Gastroesophageal sphincter (tissue), 4 donors: ENCODE results near the gene ARHGAP23. TPM values are rescaled to one million over a fixed set of nuclear protein-coding genes. Genes with fewer than 3 reads are reported as not detected.

Experiments used
- ATAC-seq: fragments of 150-250 bp; one replicate; pipeline ENCODE4 v1.9.1; 2016; ENCODE audit warnings: mild to moderate bottlenecking, moderate library complexity
- H3K27ac ChIP-seq, 4 donors: fragments of 200-600 bp; sonication (generic) in 3 of 4; 1 replicate in 3 of 4; 2 replicates in 1 of 4; pipeline ENCODE4 v1.5.1; 2016 to 2019
- H3K27me3 ChIP-seq: fragments of 200-600 bp; sonication (generic); one replicate; pipeline ENCODE4 v1.5.1; 2019
- H3K36me3 ChIP-seq, 2 donors: fragments of 200-600 bp; sonication (generic); one replicate each; pipeline ENCODE4 v1.5.1; 2019; ENCODE audit warnings: control low read depth in 1 of 2
- H3K4me1 ChIP-seq, 3 donors: fragments of 200-600 bp; sonication (generic); 1 replicate in 2 of 3; 2 replicates in 1 of 3; pipeline ENCODE4 v1.5.1; 2016 to 2019; ENCODE audit warnings: control low read depth in 2 of 3
- H3K4me3 ChIP-seq, 2 donors: fragments of 200-600 bp; sonication (generic); one replicate each; pipeline ENCODE4 v1.5.1; 2019; ENCODE audit warnings: mild to moderate bottlenecking in 1 of 2, moderate library complexity in 1 of 2
- H3K9me3 ChIP-seq, 3 donors: fragments of 200-600 bp; sonication (generic); one replicate each; pipeline ENCODE4 v1.5.1; 2017 to 2019; ENCODE audit warnings: control low read depth in 2 of 3
- CTCF ChIP-seq, 4 experiments: fragments of 200-600 bp in 2 of 4; fragments of 450-650 bp in 2 of 4; sonication (generic) in 1 of 4; IDR thresholded peaks; one replicate each; pipeline ENCODE4 v1.5.1; 2017 to 2019; ENCODE audit warnings: antibody characterized with exemption in 4 of 4, mild to moderate bottlenecking in 2 of 4, moderate library complexity in 2 of 4
- EP300 ChIP-seq: sonication (generic); formaldehyde crosslinking; IDR thresholded peaks from one replicate; pipeline ENCODE4 v1.6.1; 2017; ENCODE audit warnings: antibody characterized with exemption, mild to moderate bottlenecking
- POLR2A ChIP-seq, 2 donors: fragments of 450-650 bp; IDR thresholded peaks; one replicate each; pipeline ENCODE4 v1.6.1; 2017; ENCODE audit warnings: antibody characterized with exemption in 2 of 2, mild to moderate bottlenecking in 2 of 2, moderate library complexity in 1 of 2
- POLR2AphosphoS5 ChIP-seq: sonication (generic); formaldehyde crosslinking; IDR thresholded peaks from one replicate; pipeline ENCODE4 v1.6.1; 2017; ENCODE audit warnings: antibody characterized with exemption
- WGBS, 2 donors: methylation state at CpG; one replicate each; pipeline ENCODE4 v1.1.5; 2018; ENCODE audit warnings: low coverage in 1 of 2; 5-methylcytosine and 5-hydroxymethylcytosine counted together
- total RNA-seq, 4 donors: library from RNA; depleted of rRNA; stranded (reverse); fragments of >200 nt; gene quantifications; one replicate each; pipeline ENCODE4 v1.1.0, GENCODE V29; 2016

Gene ARHGAP23
- total RNA-seq, 4 donors from 2014 or later = 45.3 to 132 (median 82.8) TPM

DNA sequence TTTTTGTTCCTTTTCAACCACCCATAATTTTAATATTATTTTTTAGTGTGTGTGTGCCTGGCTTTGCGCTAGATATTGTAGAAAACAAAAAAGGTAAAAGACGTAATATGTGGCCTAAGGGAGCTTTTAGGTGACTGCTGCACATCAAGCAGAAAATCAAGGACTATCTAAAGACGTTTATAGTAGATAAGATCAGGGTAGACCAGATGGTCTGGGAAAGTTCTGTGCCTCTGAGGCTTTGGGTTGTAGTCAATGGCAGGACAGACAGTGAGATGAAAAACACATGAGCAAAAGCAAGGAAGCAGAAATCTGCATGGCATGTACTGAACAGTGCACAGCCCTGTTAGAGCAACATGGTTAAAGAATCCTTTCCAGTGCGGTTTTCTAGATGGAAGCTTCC is 26.8 kb upstream of the ARHGAP23 start:
- ATAC-seq = no peak
- H3K9me3 ChIP-seq = no peaks in the 10 kb centered on the region
- peaks cover 0 to 71% of the 10 kb centered on the region in 2 donors for H3K36me3 ChIP-seq
- H3K27me3 ChIP-seq = no peaks in the 10 kb centered on the region
- no peak for TF ChIP-seq POLR2A (IDR thresholded peaks at IDR 0.05)
- TF ChIP-seq EP300 = no peak
- TF ChIP-seq CTCF (IDR thresholded peaks at IDR 0.05) = no peak
- TF ChIP-seq POLR2AphosphoS5 = no peak
- no peak overlapping the region for H3K4me3 ChIP-seq
- peaks cover 0 to 3% (median 0%) of the 10 kb centered on the region in 3 donors for H3K4me1 ChIP-seq
- no peak overlapping the region for H3K27ac ChIP-seq
- 71 to 82% methylated on average over 3 to 4 of the region's 4 CpGs for WGBS, 2 donors

DNA sequence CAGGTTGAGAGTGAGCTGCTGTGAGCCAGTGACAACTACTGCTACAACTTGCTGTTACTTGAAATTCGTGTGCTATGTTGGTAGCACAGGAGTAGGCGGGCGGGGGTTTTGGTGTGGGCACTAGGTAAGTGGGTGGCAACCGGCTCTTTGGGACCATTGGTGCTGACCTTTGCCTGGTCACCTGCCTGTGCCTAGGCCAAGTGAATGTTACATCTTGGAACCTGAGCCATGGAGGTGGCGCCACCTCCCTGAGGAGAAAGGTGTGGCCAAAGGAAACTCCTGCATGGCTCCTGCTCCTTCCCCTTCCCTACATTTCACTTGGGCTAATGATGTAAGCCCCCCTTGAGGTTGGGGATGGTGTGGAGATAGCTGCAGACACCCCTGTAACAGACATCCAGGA is 25.4 kb upstream of the ARHGAP23 start:
- Histone ChIP-seq H3K27me3 (no peaks in the 10 kb centered on the region), H3K9me3 (no peaks in the 10 kb centered on the region), H3K4me3 (no peak overlapping the region), H3K36me3 (peaks cover 0 to 56% of the 10 kb centered on the region in 2 donors), H3K4me1 (peaks cover 0 to 3% (median 0%) of the 10 kb centered on the region in 3 donors), H3K27ac (no peak overlapping the region)
- no peak for ATAC-seq
- 95 to 100% methylated on average over 1 to 5 of the region's 5 CpGs for WGBS, 2 donors
- TF ChIP-seq EP300 = no peak
- TF ChIP-seq POLR2A (IDR thresholded peaks at IDR 0.05) = no peak
- no peak for TF ChIP-seq CTCF (IDR thresholded peaks at IDR 0.05)
- no peak for TF ChIP-seq POLR2AphosphoS5

DNA sequence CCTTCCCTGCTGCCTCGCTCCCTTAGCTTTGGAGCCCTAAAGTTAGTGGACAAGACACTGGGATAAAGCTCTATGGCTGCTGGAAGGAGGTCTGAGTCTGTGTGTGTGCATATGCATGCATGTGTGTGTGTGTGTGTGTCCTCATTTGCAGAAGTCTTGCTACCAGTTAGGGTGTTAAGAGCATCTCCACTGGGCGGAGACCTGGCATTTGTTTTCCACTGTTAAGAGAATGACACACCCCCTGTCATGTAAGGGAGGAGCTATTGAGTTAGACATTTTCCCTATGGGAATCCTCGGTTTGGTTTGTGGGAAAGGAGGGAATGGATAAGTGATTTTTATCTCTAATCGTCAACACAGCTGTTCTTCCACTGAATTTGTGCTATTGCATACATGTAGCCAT is 24.8 kb upstream of the ARHGAP23 start:
- H3K27ac ChIP-seq = no peak overlapping the region
- WGBS, 2 donors = 40 to 47% methylated on average over 4 of the region's 4 CpGs
- ATAC-seq = no peak

DNA sequence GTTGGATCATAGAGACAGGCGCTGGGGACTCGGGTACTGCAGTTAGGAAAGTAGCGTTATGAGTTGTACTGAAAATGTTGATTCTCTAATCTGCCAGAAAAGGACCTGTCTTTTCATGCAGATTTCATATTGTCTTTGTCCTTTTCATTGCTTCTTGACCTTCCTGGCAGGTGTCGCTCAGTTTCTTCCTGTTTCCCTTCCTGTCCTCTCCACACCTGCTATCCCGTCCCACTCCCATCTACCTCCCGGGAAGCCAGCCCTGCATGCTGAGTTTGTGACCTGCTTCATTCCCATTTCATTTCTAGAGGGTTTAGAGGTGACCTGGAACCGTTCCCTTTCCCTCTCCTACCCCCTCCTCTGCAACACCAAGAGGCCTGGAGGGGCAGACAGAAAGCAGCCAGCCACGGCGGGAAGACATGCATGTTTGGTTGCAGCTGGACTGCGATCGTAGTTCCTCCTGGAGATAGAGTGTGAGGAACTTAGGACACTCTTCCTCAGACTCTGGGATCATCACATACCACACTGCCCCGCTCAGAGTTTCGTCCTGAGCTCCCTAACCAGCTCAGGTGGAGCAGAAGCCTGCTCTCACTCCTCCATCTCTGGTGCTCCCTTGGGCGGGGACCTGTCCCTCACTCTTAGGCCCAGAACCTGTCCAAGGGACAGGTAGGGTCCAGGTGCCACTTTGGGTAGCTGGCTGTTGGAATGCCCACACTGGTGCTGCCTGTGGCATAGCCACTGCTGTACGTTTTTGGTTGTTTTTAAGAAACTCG is 23.9 kb upstream of the ARHGAP23 start:
- TF ChIP-seq POLR2AphosphoS5 (no peak), CTCF (IDR thresholded peaks at IDR 0.05) (no peak), EP300 (no peak), POLR2A (IDR thresholded peaks at IDR 0.05) (no peak)
- Histone ChIP-seq H3K27me3 (no peaks in the 10 kb centered on the region), H3K4me3 (no peak overlapping the region), H3K4me1 (peaks cover 0 to 3% (median 0%) of the 10 kb centered on the region in 3 donors), H3K27ac (no peak overlapping the region), H3K9me3 (no peaks in the 10 kb centered on the region), H3K36me3 (peaks cover 0 to 43% of the 10 kb centered on the region in 2 donors)
- no peak for ATAC-seq
- 72 to 75% methylated on average over 6 to 10 of the region's 16 CpGs for WGBS, 2 donors

More for the DNA sequence above, 24.8 kb upstream of the ARHGAP23 start:
- Histone ChIP-seq H3K27me3 (no peaks in the 10 kb centered on the region), H3K4me1 (peaks cover 0 to 3% (median 0%) of the 10 kb centered on the region in 3 donors), H3K36me3 (peaks cover 0 to 51% of the 10 kb centered on the region in 2 donors), H3K4me3 (no peak overlapping the region), H3K9me3 (no peaks in the 10 kb centered on the region)
- TF ChIP-seq POLR2AphosphoS5 (no peak), EP300 (no peak), CTCF (IDR thresholded peaks at IDR 0.05) (no peak), POLR2A (IDR thresholded peaks at IDR 0.05) (no peak)

DNA sequence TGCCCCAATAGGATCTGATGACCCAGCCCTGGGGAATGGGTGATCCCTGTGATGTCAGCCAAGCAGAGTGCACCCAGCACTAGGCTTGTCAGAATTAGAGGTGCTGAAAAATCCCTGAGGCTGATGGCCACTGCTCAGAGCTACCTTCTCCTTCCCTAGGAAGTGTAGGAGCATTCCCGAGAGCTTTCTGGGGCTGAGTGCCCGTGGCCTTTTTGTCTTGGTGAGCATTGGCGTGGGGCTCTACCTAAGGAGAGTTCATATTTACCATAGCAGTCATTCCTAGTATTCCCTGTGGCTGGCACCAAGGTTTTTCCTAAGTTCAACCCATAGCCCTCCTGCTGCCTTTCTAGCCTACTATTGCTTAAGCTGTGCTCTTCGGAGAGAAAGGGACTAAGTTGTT is 22.6 kb upstream of the ARHGAP23 start:
- no peak overlapping the region for H3K4me3 ChIP-seq
- H3K36me3 ChIP-seq = peaks cover 0 to 30% of the 10 kb centered on the region in 2 donors
- H3K4me1 ChIP-seq = peaks cover 0 to 3% (median 0%) of the 10 kb centered on the region in 3 donors
- no peak for ATAC-seq
- no peaks in the 10 kb centered on the region for H3K27me3 ChIP-seq
- H3K9me3 ChIP-seq = no peaks in the 10 kb centered on the region
- H3K27ac ChIP-seq = no peak overlapping the region
- 76 to 81% methylated on average over 3 to 4 of the region's 4 CpGs for WGBS, 2 donors
- TF ChIP-seq POLR2AphosphoS5 (no peak), POLR2A (IDR thresholded peaks at IDR 0.05) (no peak), CTCF (IDR thresholded peaks at IDR 0.05) (no peak), EP300 (no peak)
